K562 (cell line): Measurements from ENCODE around the gene TLE6. TPM values are rescaled to one million over a fixed set of nuclear protein-coding genes. Genes with fewer than 3 reads are reported as not detected.

Experiments
- ATAC-seq: fragments of 200-7000 bp; cut with Tn5 transposase; 3 replicates; pipeline ENCODE4 v1.9.1; 2020; ENCODE audit warnings: moderate library complexity
- BruUV-seq: library from RNA; stranded (reverse); fragments of 400-500 nt; replicated peaks from 2 replicates; lab custom pipeline; 2021; lab: Mats Ljungman, UMichigan
- CTCF ChIA-PET: fragments of 300-600 bp; formaldehyde crosslinking; extraction: SDS; loops from one replicate; lab custom pipeline; 2021; ENCODE audit warnings: low intra/inter-chr PET ratio; lab: Yijun Ruan, JAX
- POLR2A ChIA-PET: fragments of 300-600, 350-650 bp; sonication (Branson Sonifier 250); formaldehyde crosslinking; extraction: SDS; loops from one replicate; lab custom pipeline; 2021; ENCODE audit warnings: antibody characterized with exemption, inconsistent platforms; lab: Yijun Ruan, JAX
- DNase-seq, 4 experiments: peaks; one replicate each; pipeline versions ENCODE4 v3.0.0 to v3.0.0-alpha.2; 2011 to 2018; ENCODE audit warnings: low spot score in 3 of 4, mixed read lengths in 3 of 4; ENCODE audit errors: extremely low read depth in 1 of 4
- FAIRE-seq: peaks from 2 replicates; lab custom pipeline; 2011; peaks lifted over from hg19 to GRCh38; lab: Jason Lieb, UNC
- H2AFZ ChIP-seq: 2 replicates; pipeline ENCODE4 v1.6.0; 2011; ENCODE audit warnings: low read depth, low read length, control low read depth, inconsistent platforms
- H3K27ac ChIP-seq: fragments of 200-600 bp; 3 replicates; pipeline ENCODE4 v1.8.0; 2011; ENCODE audit warnings: low read depth, mild to moderate bottlenecking, control low read depth, inconsistent platforms, low read length, moderate library complexity, mixed read lengths; ENCODE audit errors: extremely low read depth
- H3K27me3 ChIP-seq, 2 experiments: fragments of 300-600 bp in 1 of 2; 2 replicates in 1 of 2; 3 replicates in 1 of 2; pipeline versions ENCODE4 v1.6.0 to v1.8.0; 2011; ENCODE audit warnings: inconsistent platforms in 2 of 2, low read length in 2 of 2, mild to moderate bottlenecking in 1 of 2, mixed read lengths in 1 of 2, moderate library complexity in 1 of 2; ENCODE audit not compliant: control insufficient read depth in 2 of 2, insufficient read depth in 2 of 2
- H3K36me3 ChIP-seq: fragments of 300-600 bp; 3 replicates; pipeline ENCODE4 v1.8.0; 2011; ENCODE audit warnings: mild to moderate bottlenecking, low read length, inconsistent platforms; ENCODE audit not compliant: control insufficient read depth, insufficient read depth
- H3K4me1 ChIP-seq, 2 experiments: fragments of 200-600 bp in 1 of 2; replicated peaks in 1 of 2; 2 replicates in 1 of 2; 3 replicates in 1 of 2; pipeline versions ENCODE4 v1.5.1 to v1.8.0; 2011; ENCODE audit warnings: inconsistent platforms in 2 of 2, low read length in 2 of 2, mild to moderate bottlenecking in 1 of 2, mixed read lengths in 1 of 2, moderate library complexity in 1 of 2; ENCODE audit not compliant: control insufficient read depth in 2 of 2, insufficient read depth in 2 of 2
- H3K4me2 ChIP-seq: 2 replicates; pipeline ENCODE4 v1.6.1; 2011; ENCODE audit warnings: low read length, control low read depth, inconsistent platforms, mixed read lengths; ENCODE audit not compliant: insufficient read depth
- H3K4me3 ChIP-seq: fragments of 200-600 bp; sonication (generic), shearing (Covaris generic); 2 replicates; pipeline ENCODE4 v1.5.1; 2016; ENCODE audit warnings: control low read depth, inconsistent platforms
- H3K79me2 ChIP-seq: fragments of 200-600 bp; 3 replicates; pipeline ENCODE4 v1.8.0; 2011; ENCODE audit warnings: low read length, inconsistent platforms; ENCODE audit not compliant: control insufficient read depth, insufficient read depth
- H3K9ac ChIP-seq, 2 experiments: 2 replicates each; pipeline versions ENCODE4 v1.6.0 to v1.6.1; 2011; ENCODE audit warnings: low read depth in 2 of 2, low read length in 2 of 2, control low read depth in 1 of 2, inconsistent platforms in 1 of 2, mild to moderate bottlenecking in 1 of 2, mixed read lengths in 1 of 2; ENCODE audit not compliant: insufficient read depth in 1 of 2
- H3K9me1 ChIP-seq: one replicate; pipeline ENCODE4 v1.6.0; 2011; ENCODE audit warnings: inconsistent platforms, mild to moderate bottlenecking, low read length, moderate library complexity; ENCODE audit not compliant: control insufficient read depth, insufficient read depth
- H3K9me3 ChIP-seq: replicated peaks from 2 replicates; pipeline ENCODE4 v1.5.1; 2011; ENCODE audit warnings: low read depth, low read length, inconsistent platforms; ENCODE audit not compliant: control insufficient read depth, insufficient read depth
- H4K20me1 ChIP-seq: replicated peaks from 2 replicates; pipeline ENCODE4 v1.6.1; 2011; ENCODE audit warnings: low read length, inconsistent platforms, mixed read lengths; ENCODE audit not compliant: control insufficient read depth, insufficient read depth
- ATF7 ChIP-seq: fragments of 450-650 bp; IDR thresholded peaks from 2 replicates; pipeline ENCODE4 v1.7.1; 2014; ENCODE audit warnings: mild to moderate bottlenecking, moderate library complexity
- CTCF ChIP-seq, 3 experiments: IDR thresholded peaks in 2 of 3; conservative IDR thresholded peaks in 1 of 3; 2 replicates each; pipeline ENCODE4 v1.5.1; 2011 to 2012; ENCODE audit warnings: low read length in 3 of 3, mild to moderate bottlenecking in 3 of 3, control low read depth in 2 of 3, improper control_type of control experiment in 1 of 3, inconsistent platforms in 1 of 3, low read depth in 1 of 3, mixed read lengths in 1 of 3, moderate library complexity in 1 of 3; ENCODE audit not compliant: insufficient read depth in 2 of 3
- CXXC5 ChIP-seq: fragments of 250-450 bp; sonication (Bioruptor Pico); IDR thresholded peaks from 2 replicates; pipeline ENCODE4 v1.8.0; 2022; ENCODE audit warnings: inconsistent platforms, mild to moderate bottlenecking, moderate library complexity
- FOXK2 ChIP-seq, 2 experiments: fragments of 450-650 bp; IDR thresholded peaks in 1 of 2; conservative IDR thresholded peaks in 1 of 2; 2 replicates each; pipeline ENCODE4 v1.6.1; 2016; ENCODE audit warnings: low read depth in 2 of 2, mild to moderate bottlenecking in 1 of 2
- HNRNPH1 ChIP-seq: fragments of 200-400 bp; formaldehyde crosslinking; optimal IDR thresholded peaks from 2 replicates; pipeline ENCODE3; 2017; ENCODE audit warnings: low read depth, mild to moderate bottlenecking, low read length, moderate library complexity
- KAT2B ChIP-seq: IDR thresholded peaks from one replicate; pipeline ENCODE4 v1.6.1; 2012; ENCODE audit warnings: low read depth, mild to moderate bottlenecking, control low read depth, inconsistent platforms, low read length, moderate library complexity
- MBD2 ChIP-seq: sonication (generic); IDR thresholded peaks from 2 replicates; pipeline ENCODE4 v1.6.1; 2016; ENCODE audit warnings: low read depth, borderline replicate concordance
- NR2C2 ChIP-seq, 2 experiments: fragments of 200-800 bp in 1 of 2; sonication (Bioruptor generic) in 1 of 2; sonication (generic) in 1 of 2; formaldehyde crosslinking in 1 of 2; IDR thresholded peaks; 2 replicates each; pipeline versions ENCODE4 v1.6.1 to v1.8.0; 2016 to 2022; ENCODE audit warnings: mild to moderate bottlenecking in 1 of 2, missing compliant biosample characterization in 1 of 2, missing genetic modification characterization in 1 of 2, missing genetic modification reagents in 1 of 2
- POLR2AphosphoS2 ChIP-seq: IDR thresholded peaks from 2 replicates; pipeline ENCODE4 v1.6.1; 2012; ENCODE audit warnings: low read length, improper control_type of control experiment
- PREB ChIP-seq: sonication (generic); formaldehyde crosslinking; IDR thresholded peaks from 2 replicates; pipeline ENCODE4 v1.8.1; 2023; ENCODE audit warnings: mild to moderate bottlenecking, missing genetic modification reagents
- RCOR1 ChIP-seq, 2 experiments: IDR thresholded peaks; 2 replicates each; pipeline ENCODE4 v1.6.1; 2012; ENCODE audit warnings: low read depth in 2 of 2, low read length in 2 of 2, borderline replicate concordance in 1 of 2, improper control_type of control experiment in 1 of 2
- SIN3B ChIP-seq: fragments of 450-650 bp; IDR thresholded peaks from 2 replicates; pipeline ENCODE4 v1.6.1; 2017; ENCODE audit warnings: low read depth, mild to moderate bottlenecking, moderate library complexity
- SMARCB1 ChIP-seq: IDR thresholded peaks from 2 replicates; pipeline ENCODE4 v1.6.1; 2011; ENCODE audit warnings: improper control_type of control experiment, low read depth; ENCODE audit not compliant: insufficient read length
- SRSF3 ChIP-seq: fragments of 200-400 bp; formaldehyde crosslinking; IDR thresholded peaks from 2 replicates; pipeline ENCODE4 v1.6.1; 2016; ENCODE audit warnings: mild to moderate bottlenecking, low read length, moderate library complexity; ENCODE audit not compliant: insufficient read depth
- TRIM24 ChIP-seq, 2 experiments: fragments of 450-650 bp; IDR thresholded peaks; 2 replicates each; pipeline ENCODE4 v1.6.1; 2016
- XRCC5 ChIP-seq: fragments of 200-400 bp; formaldehyde crosslinking; IDR thresholded peaks from 2 replicates; pipeline ENCODE4 v1.6.1; 2017; ENCODE audit warnings: low read depth, mild to moderate bottlenecking, low read length
- ZNF263 ChIP-seq: sonication (generic); formaldehyde crosslinking; IDR thresholded peaks from 2 replicates; pipeline ENCODE4 v1.8.0; 2022; ENCODE audit warnings: mild to moderate bottlenecking, missing genetic modification reagents, borderline replicate concordance
- ZNF431 ChIP-seq: sonication (generic); formaldehyde crosslinking; IDR thresholded peaks from 2 replicates; pipeline ENCODE4 v1.8.0; 2022; ENCODE audit warnings: mild to moderate bottlenecking, missing genetic modification reagents
- WGBS: fragments of 100-300 bp; shearing (Covaris generic); methylation state at CpG from one replicate; pipeline ENCODE4 v1.1.6; 2016; ENCODE audit warnings: low coverage, mixed read lengths; ENCODE audit not compliant: insufficient coverage; ENCODE audit errors: missing lambda C conversion rate; 5-methylcytosine and 5-hydroxymethylcytosine counted together
- in situ Hi-C: fragments of 300-500 bp; cut with MboI; formaldehyde crosslinking; loops from 4 replicates; pipeline ENCODE4 v1.15.0; 2018; ENCODE audit warnings: inconsistent platforms, mixed read lengths
- intact Hi-C: fragments of 100-400 bp; cut with micrococcal nuclease; formaldehyde crosslinking; loops from 2 replicates; pipeline ENCODE4 v1.14.2; 2022
- polyA plus RNA-seq, 8 experiments: library from polyadenylated mRNA; depleted of rRNA in 4 of 8; stranded (reverse) in 5 of 8; unstranded in 3 of 8; fragments of >200 nt; fragmentation: Nextera tagmentation in 2 of 8; fragmentation: Illumina TruSeq in 1 of 8; extraction: Ambion mirVana in 2 of 8; extraction: Trizol in 1 of 8; gene quantifications; 2 replicates each; pipeline versions ENCODE4 v1.2.1 to v1.2.3, GENCODE V29; 2011 to 2014; ENCODE audit warnings: inconsistent platforms in 1 of 8, missing spikeins in 1 of 8
- total RNA-seq, 7 experiments: library from RNA; depleted of rRNA in 6 of 7; stranded (reverse); fragments of >200 nt in 6 of 7; fragmentation: Illumina TruSeq in 2 of 7; extraction: Trizol in 2 of 7; gene quantifications; 2 replicates each; pipeline versions ENCODE4 v1.2.1 to v1.2.3, GENCODE V29; 2011 to 2021; ENCODE audit warnings: low replicate concordance in 1 of 7
- TF ChIP-seq, protein P1 (sequence below): conservative IDR thresholded peaks from 2 replicates; pipeline ENCODE4 v1.6.1; 2011; ENCODE audit warnings: low read depth, mild to moderate bottlenecking, low read length; ENCODE audit not compliant: control insufficient read depth

The TLE6 gene
- total and polyA plus RNA-seq, 9 of the 15 experiments (the other 6 are each of a cell fraction or from before 2014, with no cell fraction given), result 1.1 to 6.1 (median 2.5) TPM

DNA sequence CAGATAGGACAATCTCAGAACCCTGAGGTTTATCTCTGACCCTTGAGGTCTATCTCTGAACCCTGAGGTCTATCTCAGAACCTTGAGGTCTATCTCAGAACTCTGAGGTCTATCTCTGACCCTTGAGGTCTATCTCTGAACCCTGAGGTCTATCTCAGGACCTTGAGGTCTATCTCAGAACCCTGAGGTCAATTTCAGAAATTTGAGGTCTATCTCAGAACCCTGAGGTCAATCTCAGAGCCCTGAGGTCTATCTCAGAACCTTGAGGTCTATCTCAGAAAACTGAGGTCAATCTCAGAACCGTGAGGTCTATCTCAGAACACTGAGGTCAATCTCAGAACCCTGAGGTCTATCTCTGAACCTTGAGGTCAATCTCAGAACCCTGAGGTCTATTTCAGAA is 49.4 kb downstream of the TLE6 start:
- FAIRE-seq (no peak), DNase-seq (no peak), ATAC-seq (no peak)
- Histone ChIP-seq H3K4me3 (no peak overlapping the region), H3K27ac (no peak overlapping the region), H2AFZ (no peak overlapping the region), H3K27me3 (no peaks in the 10 kb centered on the region), H3K9me1 (no peaks in the 10 kb centered on the region), H3K79me2 (no peaks in the 10 kb centered on the region), H3K4me2 (no peak overlapping the region), H3K4me1 (peaks cover 23 to 40% of the 10 kb centered on the region in 2 experiments), H3K36me3 (no peaks in the 10 kb centered on the region), H3K9me3 (no peaks in the 10 kb centered on the region), H3K9ac (no peak overlapping the region), H4K20me1 (no peaks in the 10 kb centered on the region)
- BruUV-seq, result no TSS peak
- intact Hi-C loops (no loop called here), in situ Hi-C loops (no loop called here)
- CTCF ChIA-PET, result no interaction called here
- 38% methylated on average over 1 of the region's 1 CpG for WGBS
- POLR2A ChIA-PET, result interaction anchor here (0.7 to 2.5 kb wide), 2 partner anchors 9 to 15 kb away, joined by 3 to 12 read pairs; no protein-coding TSS in a partner anchor
- no peak for TF ChIP-seq HNRNPH1
- TF ChIP-seq CXXC5, result peak; percentile 29; the same call in 1 of the 2 replicates
- no peak for TF ChIP-seq SMARCB1
- no peak for TF ChIP-seq POLR2AphosphoS2
- no peak for TF ChIP-seq SIN3B
- TF ChIP-seq ATF7, result no peak
- 0 out of 2 replicates have a peak, but pooled peaks have one; percentile 18 for TF ChIP-seq ZNF263
- TF ChIP-seq FOXK2 (conservative IDR thresholded peaks at IDR 0.05 in 1 of 2, IDR thresholded peaks at IDR 0.05 in 1 of 2; ENCODE audit: low read depth in 2 of 2), result peak in 1 of 2 experiments; percentile 87; a peak in 3 of 4 replicates
- TF ChIP-seq CTCF (IDR thresholded peaks at IDR 0.05 in 2 of 3, conservative IDR thresholded peaks at IDR 0.05 in 1 of 3; ENCODE audit: insufficient read depth in 2 of 3, low read depth in 1 of 3, low read length in 3 of 3), result no peak
- TF ChIP-seq, protein P1, sequence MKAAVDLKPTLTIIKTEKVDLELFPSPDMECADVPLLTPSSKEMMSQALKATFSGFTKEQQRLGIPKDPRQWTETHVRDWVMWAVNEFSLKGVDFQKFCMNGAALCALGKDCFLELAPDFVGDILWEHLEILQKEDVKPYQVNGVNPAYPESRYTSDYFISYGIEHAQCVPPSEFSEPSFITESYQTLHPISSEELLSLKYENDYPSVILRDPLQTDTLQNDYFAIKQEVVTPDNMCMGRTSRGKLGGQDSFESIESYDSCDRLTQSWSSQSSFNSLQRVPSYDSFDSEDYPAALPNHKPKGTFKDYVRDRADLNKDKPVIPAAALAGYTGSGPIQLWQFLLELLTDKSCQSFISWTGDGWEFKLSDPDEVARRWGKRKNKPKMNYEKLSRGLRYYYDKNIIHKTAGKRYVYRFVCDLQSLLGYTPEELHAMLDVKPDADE, result no peak
- 0 out of 4 replicates have a peak, but pooled peaks of 1 of the 2 experiments have one; percentile 65 for TF ChIP-seq RCOR1 (IDR thresholded peaks at IDR 0.05; ENCODE audit: borderline replicate concordance in 1 of 2, low read depth in 2 of 2, low read length in 2 of 2)
- TF ChIP-seq XRCC5, result no peak
- TF ChIP-seq TRIM24 (IDR thresholded peaks at IDR 0.05), result peak in 1 of 2 experiments; percentile 95; a peak in 2 of 4 replicates
- no peak for TF ChIP-seq ZNF431 (CRISPR knock-in tag)
- TF ChIP-seq PREB, result no peak
- TF ChIP-seq SRSF3, result no peak
- TF ChIP-seq NR2C2 (CRISPR knock-in tag; IDR thresholded peaks at IDR 0.05), result no peak
- TF ChIP-seq NR2C2 (tag; IDR thresholded peaks at IDR 0.05), result 0 out of 2 replicates have a peak, but pooled peaks have one; percentile 19
- TF ChIP-seq KAT2B, result no peak
- no peak for TF ChIP-seq MBD2
